Measurements from ENCODE around the gene ZFP57.
A peak's percentile ranks its signal among the peaks of the same experiment; 100 is the strongest.

Gene ZFP57

GRCh38 chr6:29656157-29656556, 24.8 kb downstream of the ZFP57 start:
- DNase-seq (ENCODE audit: extremely low read depth in 1 of 2, low read depth in 1 of 2), result no peak

DNA sequence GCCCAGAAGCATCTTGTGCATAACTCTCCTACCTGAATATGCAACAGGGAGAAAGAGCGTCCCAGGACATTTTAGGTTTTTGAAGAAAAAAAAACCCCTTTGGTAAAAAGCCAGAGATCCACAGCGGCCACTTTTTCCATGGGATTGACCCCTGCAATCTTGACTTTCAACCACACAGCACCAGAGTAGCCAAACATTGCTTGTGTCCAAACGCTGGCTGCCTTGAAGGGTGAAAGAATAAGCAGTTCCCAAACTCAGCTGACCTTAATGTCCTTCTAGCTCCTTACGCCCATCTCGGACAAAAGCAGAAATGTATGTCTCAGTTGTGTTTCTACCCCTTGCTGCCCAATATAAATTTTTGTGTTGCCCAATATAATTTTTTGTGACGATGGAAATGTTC, 25.3 kb downstream of the ZFP57 start:
- no peak for DNase-seq (ENCODE audit: extremely low read depth in 1 of 2, low read depth in 1 of 2)

DNA sequence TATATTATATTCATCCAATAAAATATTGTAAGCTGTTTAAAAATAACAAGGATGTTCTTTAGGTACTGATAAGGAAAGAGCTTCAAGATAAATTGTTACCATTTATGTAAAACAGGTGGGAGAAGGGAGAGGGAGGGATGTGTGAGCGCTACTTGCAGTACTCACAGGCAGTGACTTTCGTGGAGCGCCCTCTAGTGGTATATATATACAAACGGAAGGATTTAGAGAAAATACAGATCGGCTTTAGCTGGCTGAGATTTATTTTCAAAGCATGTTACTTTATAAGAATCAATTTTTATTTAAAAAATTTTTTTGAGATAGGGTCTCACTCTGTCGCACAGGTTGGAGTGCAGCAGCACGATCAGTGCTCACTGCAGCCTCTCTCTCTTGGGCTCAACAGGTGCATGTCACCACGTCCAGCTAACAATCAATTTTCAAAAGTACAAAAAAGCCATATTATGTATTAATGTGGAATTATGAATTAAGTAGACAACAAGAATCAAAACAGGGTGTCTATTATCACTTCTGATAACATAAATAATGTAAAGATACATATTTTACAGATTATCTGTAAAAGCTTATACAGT, 27.4 kb downstream of the ZFP57 start:
- DNase-seq (ENCODE audit: extremely low read depth in 1 of 2, low read depth in 1 of 2), result no peak

- no peak for DNase-seq (ENCODE audit: extremely low read depth in 1 of 2, low read depth in 1 of 2)
These were observed 28.8 kb downstream of the ZFP57 start for GRCh38 chr6:29652198-29652584.

- no peak for DNase-seq (ENCODE audit: extremely low read depth in 1 of 2, low read depth in 1 of 2)
These were observed 29.3 kb downstream of the ZFP57 start for GRCh38 chr6:29651413-29652197.

- DNase-seq (ENCODE audit: extremely low read depth in 1 of 2, low read depth in 1 of 2), result peak; percentile 90 to 96
These were observed 31.0 kb downstream of the ZFP57 start for GRCh38 chr6:29649701-29650673.

- no peak for DNase-seq (ENCODE audit: extremely low read depth in 1 of 2, low read depth in 1 of 2)
These were observed 32.9 kb downstream of the ZFP57 start for GRCh38 chr6:29647927-29648642.

DNA sequence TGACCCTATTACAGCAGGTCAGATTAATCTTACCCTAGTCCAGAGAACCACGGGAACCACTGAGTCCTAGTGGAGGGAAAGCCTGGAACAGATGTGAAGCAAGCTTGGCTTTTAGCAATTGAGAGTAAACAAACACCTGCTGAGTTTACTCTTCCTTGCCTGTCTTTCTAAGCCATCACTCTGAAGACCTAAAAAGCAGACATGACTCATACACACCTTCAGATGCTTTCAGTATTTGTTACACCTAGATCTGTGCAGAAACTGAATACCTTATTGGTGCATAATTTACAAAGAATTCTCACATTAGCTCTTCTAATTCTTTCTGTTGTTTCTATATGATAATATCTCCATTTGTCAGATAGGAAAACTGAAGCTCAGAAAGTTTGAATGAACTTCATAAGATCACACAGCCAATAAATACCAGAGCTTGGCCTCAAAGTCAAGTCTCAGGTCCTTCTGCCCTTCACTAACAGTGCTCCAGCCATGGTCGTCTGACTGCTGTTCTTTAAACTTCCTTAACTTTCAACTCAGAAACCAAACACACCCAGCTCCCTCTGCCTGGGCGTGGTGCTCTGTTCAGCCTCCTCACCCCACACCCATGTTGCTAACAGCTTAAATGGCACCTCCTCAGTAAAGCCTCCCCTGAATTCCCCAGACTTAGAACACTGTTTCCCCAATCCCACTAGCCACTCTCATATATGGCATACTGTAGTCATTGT, 39.4 kb downstream of the ZFP57 start:
- no peak for DNase-seq (ENCODE audit: extremely low read depth in 1 of 2, low read depth in 1 of 2)

- no peak for DNase-seq (ENCODE audit: extremely low read depth in 1 of 2, low read depth in 1 of 2)
These were observed 43.7 kb downstream of the ZFP57 start for GRCh38 chr6:29637247-29637646.

GRCh38 chr6:29633534-29633905, 47.4 kb downstream of the ZFP57 start:
- DNase-seq (ENCODE audit: extremely low read depth in 1 of 2, low read depth in 1 of 2), result no peak

DNA sequence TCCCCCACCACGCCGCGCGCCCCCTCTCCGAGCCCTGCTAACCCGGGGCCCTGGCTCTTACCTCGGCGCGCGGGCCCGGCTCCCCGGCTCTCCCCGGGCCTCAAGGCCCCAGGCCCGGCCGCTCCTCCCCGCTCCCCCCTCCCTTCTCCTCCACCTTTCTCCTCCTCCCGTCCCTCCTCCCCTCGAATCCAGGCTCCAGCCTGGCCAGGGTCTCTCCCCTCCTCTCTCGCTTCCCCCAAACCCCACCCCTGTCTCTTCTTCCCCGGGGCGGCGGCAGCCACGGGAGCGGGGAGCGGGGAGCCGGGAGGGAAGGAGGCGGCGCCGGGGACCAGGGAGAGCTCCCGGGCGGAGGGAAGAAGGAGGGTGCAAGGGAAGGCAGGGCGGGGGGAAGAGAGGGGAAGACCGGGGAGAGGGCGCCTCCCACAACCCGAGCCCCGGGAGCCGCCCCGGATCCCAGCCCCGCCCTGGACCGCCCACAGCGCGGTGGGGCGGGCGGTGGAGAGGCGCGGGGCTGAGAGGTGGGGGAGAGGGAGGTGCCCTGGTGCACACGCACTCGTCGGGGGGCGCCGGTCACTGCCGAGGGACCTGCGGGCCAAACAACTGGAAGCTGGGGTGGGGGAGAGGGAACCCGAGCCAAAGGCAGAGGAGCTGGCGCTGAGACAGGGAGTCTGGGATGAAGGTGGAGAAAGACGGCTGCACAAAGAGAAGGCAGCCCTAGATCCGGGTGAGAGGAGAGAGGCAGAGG, 48.0 kb downstream of the ZFP57 start, which contains the start of gene GABBR1:
TSS of gene GABBR1 (minus strand) at position 395 of the 745 bp plus-strand sequence. CDS start 798 bp downstream, outside the sequence.
- peak in 1 of 2 donors; percentile 52 for DNase-seq (ENCODE audit: extremely low read depth in 1 of 2, low read depth in 1 of 2)

GRCh38 chr6:29631860-29632731, 48.9 kb downstream of the ZFP57 start:
- DNase-seq (ENCODE audit: extremely low read depth in 1 of 2, low read depth in 1 of 2), result peak in 1 of 2 donors; percentile 49

DNA sequence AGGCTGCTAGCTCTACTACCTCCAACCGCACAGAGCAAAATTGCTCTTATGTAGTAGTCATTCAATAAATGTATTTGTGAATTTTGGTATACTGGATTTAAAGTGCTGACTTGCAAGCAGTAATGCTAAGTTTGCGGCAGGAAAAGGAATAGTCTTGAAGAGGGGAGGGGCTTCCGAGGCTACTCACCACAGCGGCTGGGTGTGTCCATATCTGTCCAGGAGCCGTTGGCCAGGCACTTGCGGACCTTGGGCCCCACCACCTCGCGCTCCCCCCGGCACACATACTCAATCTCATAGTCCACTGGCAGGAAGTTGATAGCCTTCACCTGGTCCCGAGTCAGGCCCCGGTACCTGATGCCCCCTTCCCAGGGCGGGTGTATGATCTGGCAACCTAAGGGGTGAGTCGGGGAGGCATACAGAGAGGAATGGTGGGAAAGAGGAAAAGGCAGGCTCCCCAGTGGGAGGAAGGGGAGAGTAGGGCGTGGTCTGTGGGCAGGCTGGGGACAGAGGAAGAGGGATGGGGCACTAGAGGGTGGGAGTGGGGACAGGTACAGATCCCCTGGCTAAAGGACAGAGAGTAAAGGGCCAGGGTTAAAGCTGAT, 49.6 kb downstream of the ZFP57 start:
- no peak for DNase-seq (ENCODE audit: extremely low read depth in 1 of 2, low read depth in 1 of 2)

DNA sequence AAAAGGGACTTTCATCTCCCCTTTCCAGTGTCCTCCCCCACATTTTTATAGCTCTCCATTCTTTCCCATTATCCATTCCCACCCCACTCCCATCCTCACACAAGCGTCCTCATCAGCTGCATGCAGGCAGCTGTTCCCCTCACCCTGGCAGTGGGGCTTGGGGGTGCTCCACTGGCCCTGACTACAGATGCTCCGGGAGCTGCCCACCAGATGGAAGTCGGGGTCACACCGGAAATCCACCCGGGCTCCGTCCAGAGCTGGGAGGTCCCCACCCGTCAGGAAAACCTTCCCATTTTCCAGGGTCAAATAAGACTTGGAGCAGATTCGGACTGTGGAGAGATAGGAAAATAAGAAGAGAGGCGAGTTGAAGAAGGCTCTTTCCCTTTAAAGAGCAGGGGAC, 50.6 kb downstream of the ZFP57 start:
- DNase-seq (ENCODE audit: extremely low read depth in 1 of 2, low read depth in 1 of 2), result no peak

- DNase-seq (ENCODE audit: extremely low read depth in 1 of 2, low read depth in 1 of 2), result no peak
These were observed 51.4 kb downstream of the ZFP57 start for GRCh38 chr6:29629571-29629970.

DNA sequence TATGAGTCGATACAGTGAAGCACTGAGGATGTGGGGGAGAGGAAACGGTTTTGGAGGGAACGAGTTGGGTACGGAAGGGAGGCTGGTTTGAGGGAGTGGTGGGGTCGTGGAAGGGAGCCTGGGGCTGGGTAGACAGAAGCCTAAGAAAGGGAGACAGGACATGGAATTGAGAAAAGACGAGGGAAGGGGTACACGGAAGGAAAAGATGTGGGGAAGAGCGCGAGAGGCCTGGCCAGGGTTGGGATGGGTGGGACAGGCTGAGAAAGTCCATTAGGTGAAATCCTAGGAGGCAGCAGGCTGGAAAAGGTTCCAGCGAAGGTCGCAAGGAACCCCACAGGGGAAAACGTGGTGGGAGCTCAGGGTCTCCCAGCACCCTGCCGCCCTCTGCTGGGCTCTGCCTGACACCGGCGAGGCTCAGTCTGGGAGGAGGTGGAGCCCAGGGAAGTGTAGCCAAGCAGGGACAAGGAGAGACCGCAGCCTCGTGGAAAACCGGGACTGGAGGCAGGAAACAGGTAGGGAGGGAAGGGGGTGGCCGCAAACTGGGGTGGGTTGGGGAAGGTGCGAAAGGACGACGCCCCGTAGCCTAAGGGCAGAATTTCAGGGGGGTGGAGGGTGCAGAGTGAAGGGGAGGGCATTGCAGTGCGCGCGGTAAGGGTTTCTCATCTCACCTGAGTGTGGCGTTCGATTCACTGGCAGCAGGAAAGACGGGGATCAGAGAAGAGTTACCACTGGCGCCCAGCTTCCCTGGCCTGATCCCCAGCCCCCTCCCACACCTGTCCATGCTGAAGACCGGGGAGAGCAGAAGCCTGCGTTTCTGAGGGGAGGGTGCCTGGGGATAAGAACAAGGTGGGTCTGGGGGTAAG, 52.3 kb downstream of the ZFP57 start:
- peak in 1 of 2 donors; percentile 27 for DNase-seq (ENCODE audit: extremely low read depth in 1 of 2, low read depth in 1 of 2)

Measured in activated CD8-positive, alpha-beta memory T cell treated with anti-CD3 and anti-CD28 coated beads for 1 hour (primary cell).